ENCODE results near the gene DLEC1.

DNA sequence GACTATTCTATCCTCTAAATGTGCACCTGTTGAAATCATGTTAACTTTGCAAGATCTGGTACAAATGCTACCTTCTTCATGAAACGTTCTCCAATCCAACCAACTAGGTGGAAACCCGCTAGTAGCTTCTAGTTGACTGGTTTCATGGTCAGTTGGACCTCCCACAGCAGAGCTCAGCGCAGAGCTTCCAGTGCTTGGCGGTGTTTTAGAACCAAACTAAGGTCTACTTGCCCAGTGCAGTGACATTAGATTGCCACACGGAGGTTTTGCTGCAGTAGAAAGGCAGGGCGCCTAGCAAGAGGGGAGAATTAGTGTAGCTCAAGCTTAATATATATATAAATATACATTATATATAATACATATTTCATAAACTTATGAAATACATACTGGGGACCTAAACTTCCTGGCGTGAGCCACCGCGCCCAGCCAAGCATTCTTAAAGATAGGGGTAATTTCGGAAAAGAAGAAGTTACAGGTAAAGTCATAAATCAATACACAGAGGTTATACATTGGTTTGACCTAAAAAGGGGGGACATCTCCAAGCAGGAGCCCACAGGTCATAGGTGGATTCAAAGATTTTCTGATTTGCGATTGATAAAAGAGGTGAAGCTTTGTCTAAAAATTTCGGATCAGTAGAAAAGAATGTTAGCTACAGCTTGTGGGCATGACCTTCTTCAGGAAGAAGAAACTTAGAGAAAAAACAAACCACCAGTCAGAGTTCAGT lies 124.3 kb downstream of the DLEC1 start:
- TF ChIP-seq EZH2 (IDR thresholded peaks at IDR 0.05; ENCODE audit: borderline replicate concordance, insufficient read depth, low read length, poor library complexity, severe bottlenecking), result no peak
- TF ChIP-seq CTCF (IDR thresholded peaks at IDR 0.05; ENCODE audit: poor library complexity, severe bottlenecking), result no peak
- TF ChIP-seq REST (IDR thresholded peaks at IDR 0.05; ENCODE audit: borderline replicate concordance), result no peak
